ENCODE measurements around the gene LPXN.

- TF ChIP-seq CTCF (IDR thresholded peaks at IDR 0.05) (no peak), ZFX (IDR thresholded peaks at IDR 0.05; ENCODE audit: borderline replicate concordance) (no peak)
These were observed 21.0 kb upstream of the LPXN start for GRCh38 chr11:58596621-58597020.

Data from 22Rv1 (cell line).